Psoas muscle (tissue), 8 donors: ENCODE data around the gene BARHL2. TPM values are rescaled to one million over a fixed set of nuclear protein-coding genes. Genes with fewer than 3 reads are reported as not detected.

Experiments
- ATAC-seq, 4 donors: fragments of 200-7000 bp; cut with Tn5 transposase; one replicate each; pipeline ENCODE4 v1.9.1; 2020; ENCODE audit warnings: moderate library complexity in 3 of 4, mild to moderate bottlenecking in 2 of 4
- DNase-seq, 2 donors: peaks; one replicate each; pipeline ENCODE4 v3.0.0-alpha.2; 2020
- H3K27ac ChIP-seq: fragments of 200-600 bp; one replicate; pipeline ENCODE4 v1.8.0; 2022
- H3K27me3 ChIP-seq, 3 donors: fragments of 200-600 bp in 1 of 3; one replicate each; pipeline versions ENCODE4 v1.6.1 to v1.8.0; 2013 to 2022; ENCODE audit warnings: low read length in 2 of 3, mild to moderate bottlenecking in 2 of 3, moderate library complexity in 1 of 3; ENCODE audit not compliant: insufficient read depth in 3 of 3
- H3K36me3 ChIP-seq, 2 donors: fragments of 200-600 bp in 1 of 2; one replicate each; pipeline versions ENCODE4 v1.6.1 to v1.8.0; 2013 to 2022; ENCODE audit warnings: low read depth in 1 of 2, mild to moderate bottlenecking in 1 of 2, moderate library complexity in 1 of 2; ENCODE audit not compliant: insufficient read depth in 1 of 2
- H3K4me1 ChIP-seq: fragments of 200-600 bp; one replicate; pipeline ENCODE4 v1.8.0; 2022
- H3K4me3 ChIP-seq: fragments of 200-600 bp; one replicate; pipeline ENCODE4 v1.8.0; 2022; ENCODE audit warnings: mild to moderate bottlenecking
- H3K9me3 ChIP-seq: fragments of 200-600 bp; one replicate; pipeline ENCODE4 v1.8.0; 2022
- WGBS, 3 donors: extraction: QIAGEN DNeasy Blood & Tissue Kit; methylation state at CpG; one replicate each; pipeline versions ENCODE4 v1.1.6 to v1.1.7; 2013; 5-methylcytosine and 5-hydroxymethylcytosine counted together
- intact Hi-C, 2 donors: fragments of 100-400 bp; cut with DNase I; formaldehyde crosslinking; loops; one replicate each; pipeline versions ENCODE4 v1.11.0 to v1.14.2; 2022
- polyA plus RNA-seq, 3 donors: library from polyadenylated mRNA; stranded (reverse); fragments of 200-250 nt; gene quantifications; one replicate each; pipeline ENCODE4 v1.2.3, GENCODE V29; 2013
- total RNA-seq, 4 donors: library from RNA; stranded (reverse); fragmentation: NEBNext Ultra II Directional in 2 of 4; extraction: Animal tissue kit (Norgen Biotek cat#: 25700) in 2 of 4; gene quantifications; one replicate each; pipeline versions ENCODE4 v1.2.1 to v1.2.4, GENCODE V29; 2021 to 2023
- TF ChIP-seq, protein P1 (sequence below): fragments of 200-600 bp; IDR thresholded peaks from one replicate; pipeline ENCODE4 v1.8.0; 2022; ENCODE audit warnings: antibody characterized with exemption
- donor health status: healthy with polysubstance abuse.
- donor health status: DM: no; HTN: no; CAD: no; lungs with moderate emphysema.
- donor health status: Bipolar disorder and iron deficiency.
- donor health status: healthy.
- donor health status: DM: yes; HTN: yes; CAD: no.
- donor health status: DM: no; HTN: no; CAD: no.
- donor health status: DM: no; HTN: no; CAD: no.
- donor health status: DM: yes; HTN: yes; CAD: no.

BARHL2 gene
- total and polyA plus RNA-seq, 7 donors = not detected

DNA sequence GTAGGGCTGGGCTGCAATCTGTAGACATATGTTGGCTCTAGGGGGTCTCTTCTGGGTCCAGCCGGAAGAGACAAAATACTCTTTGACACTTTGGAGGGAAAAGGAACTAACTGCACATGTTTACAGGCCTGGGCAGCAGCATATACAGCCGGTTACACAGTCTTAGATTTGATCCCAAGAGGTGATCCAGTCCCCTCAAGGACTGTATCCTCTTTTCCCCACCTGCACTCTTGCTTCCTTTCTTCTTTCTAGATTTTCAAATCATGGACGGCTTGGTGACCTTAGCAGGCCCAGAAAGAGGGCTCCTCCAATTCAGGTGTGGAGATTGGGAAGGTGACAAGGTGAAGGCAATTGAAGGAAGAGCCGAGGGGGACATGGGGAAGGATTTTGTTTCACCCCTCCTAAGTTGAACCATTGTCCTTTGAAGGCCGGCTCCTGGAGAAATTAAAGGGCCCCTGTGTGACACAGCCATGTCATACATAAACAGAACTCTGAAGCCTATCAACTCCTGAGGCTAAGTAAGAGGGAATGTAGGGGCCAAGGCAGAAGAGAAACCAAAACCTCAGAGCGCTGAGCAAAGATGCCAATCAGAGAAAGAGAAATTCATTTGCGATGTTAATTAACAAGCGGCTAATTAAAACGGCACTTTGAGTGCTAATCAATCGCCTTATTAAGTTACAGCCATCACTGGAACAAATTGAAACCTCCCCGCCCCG is 5.9 kb upstream of the BARHL2 start:
- H3K9me3 ChIP-seq = no peaks in the 10 kb centered on the region
- peak overlapping the region; percentile 45 for H3K4me3 ChIP-seq
- DNase-seq (no peak), ATAC-seq (no peak)
- no peaks in the 10 kb centered on the region for H3K36me3 ChIP-seq
- WGBS, 3 donors = 19 to 32% (median 31%) methylated on average over 12 of the region's 12 CpGs
- H3K27ac ChIP-seq = no peak overlapping the region
- intact Hi-C loops = loop anchor here in 1 of 2 donors (5.0 to 10.0 kb wide), 2 partner anchors 239 to 442 kb away; no protein-coding TSS in a partner anchor
- TF ChIP-seq, protein P1, sequence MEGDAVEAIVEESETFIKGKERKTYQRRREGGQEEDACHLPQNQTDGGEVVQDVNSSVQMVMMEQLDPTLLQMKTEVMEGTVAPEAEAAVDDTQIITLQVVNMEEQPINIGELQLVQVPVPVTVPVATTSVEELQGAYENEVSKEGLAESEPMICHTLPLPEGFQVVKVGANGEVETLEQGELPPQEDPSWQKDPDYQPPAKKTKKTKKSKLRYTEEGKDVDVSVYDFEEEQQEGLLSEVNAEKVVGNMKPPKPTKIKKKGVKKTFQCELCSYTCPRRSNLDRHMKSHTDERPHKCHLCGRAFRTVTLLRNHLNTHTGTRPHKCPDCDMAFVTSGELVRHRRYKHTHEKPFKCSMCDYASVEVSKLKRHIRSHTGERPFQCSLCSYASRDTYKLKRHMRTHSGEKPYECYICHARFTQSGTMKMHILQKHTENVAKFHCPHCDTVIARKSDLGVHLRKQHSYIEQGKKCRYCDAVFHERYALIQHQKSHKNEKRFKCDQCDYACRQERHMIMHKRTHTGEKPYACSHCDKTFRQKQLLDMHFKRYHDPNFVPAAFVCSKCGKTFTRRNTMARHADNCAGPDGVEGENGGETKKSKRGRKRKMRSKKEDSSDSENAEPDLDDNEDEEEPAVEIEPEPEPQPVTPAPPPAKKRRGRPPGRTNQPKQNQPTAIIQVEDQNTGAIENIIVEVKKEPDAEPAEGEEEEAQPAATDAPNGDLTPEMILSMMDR = no peak
- H3K27me3 ChIP-seq = peaks cover 2 to 100% (median 80%) of the 10 kb centered on the region in 3 donors
- peaks cover 28% of the 10 kb centered on the region for H3K4me1 ChIP-seq

DNA sequence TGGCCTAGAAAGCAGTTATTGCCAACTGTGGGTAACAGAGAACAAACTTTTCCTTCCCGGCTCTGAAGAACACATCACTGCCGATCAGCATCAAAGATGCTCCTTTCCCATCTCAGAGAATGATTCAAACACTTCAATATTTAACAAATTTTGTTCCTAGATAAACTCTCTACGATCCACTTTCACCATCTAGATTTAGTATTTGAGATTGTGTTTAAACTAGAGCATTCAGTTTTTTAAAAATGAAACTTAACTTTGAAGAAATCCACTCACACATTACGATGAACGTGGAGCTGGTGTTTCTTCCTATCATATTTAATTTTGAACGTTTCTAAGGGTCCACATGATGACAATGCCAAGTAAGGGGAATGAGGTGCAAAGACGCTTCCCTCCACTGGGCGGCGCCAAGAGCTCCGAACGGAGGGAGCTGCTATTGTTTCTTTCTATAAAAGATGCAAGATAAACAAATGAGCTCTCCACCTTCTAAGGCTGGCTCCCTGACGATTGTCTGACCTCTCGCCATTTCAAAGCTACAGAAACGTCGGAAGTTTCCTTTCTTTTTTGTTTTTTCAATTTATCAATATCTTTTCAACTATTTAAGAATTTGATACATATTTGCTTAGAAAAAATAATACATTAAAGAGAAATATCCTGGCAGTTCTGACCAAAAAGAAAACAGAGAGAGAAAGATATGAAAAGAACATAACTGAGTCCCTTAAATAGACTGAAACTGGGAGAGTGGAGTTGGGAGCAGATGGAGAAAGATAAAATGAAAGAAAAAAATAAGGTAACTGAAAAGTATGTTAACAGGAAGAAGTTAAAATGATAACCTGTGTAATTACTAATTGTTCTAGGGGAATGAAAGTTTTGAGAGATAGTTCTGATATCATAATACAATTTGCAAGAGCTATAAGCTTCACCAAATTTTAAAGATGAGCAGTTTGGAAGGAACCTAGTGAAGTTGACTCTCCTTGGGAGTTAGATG is 4.4 kb upstream of the BARHL2 start:
- no peak for DNase-seq
- Histone ChIP-seq H3K9me3 (no peaks in the 10 kb centered on the region), H3K4me3 (no peak overlapping the region), H3K36me3 (no peaks in the 10 kb centered on the region), H3K27ac (no peak overlapping the region), H3K4me1 (peaks cover 29% of the 10 kb centered on the region), H3K27me3 (peaks cover 2 to 97% (median 81%) of the 10 kb centered on the region in 3 donors)
- intact Hi-C loops = loop anchor here in 1 of 2 donors (5.0 to 10.0 kb wide), 2 partner anchors 241 to 443 kb away; no protein-coding TSS in a partner anchor
- 11 to 14% (median 13%) methylated on average over 15 of the region's 15 CpGs for WGBS, 3 donors
- TF ChIP-seq, protein P1 = peak; percentile 68
- no peak for ATAC-seq

DNA sequence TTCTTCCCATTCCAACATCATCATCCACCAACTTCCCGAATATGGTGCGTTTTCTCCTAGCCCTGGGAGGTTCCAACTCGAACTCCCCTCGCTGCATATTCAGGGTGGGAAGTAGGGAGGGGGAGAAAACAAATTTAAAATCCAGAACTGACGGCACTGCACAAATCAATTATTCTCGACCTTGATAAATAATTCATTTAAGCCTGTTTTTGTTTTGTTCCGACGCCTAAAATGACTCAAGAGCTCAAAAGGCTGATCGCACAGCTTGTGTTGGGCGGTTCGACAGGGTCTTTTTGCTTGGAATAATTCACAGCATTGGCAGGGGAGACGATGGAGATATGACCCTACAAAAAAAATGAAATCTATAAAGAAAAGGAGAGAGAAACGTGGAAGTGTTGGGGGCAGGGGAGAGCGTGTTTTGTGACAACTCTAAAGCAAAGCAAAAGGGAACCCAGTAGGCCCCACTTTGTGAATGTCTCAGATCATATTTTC is 3.1 kb upstream of the BARHL2 start:
- ATAC-seq = no peak
- 23 to 35% (median 33%) methylated on average over 14 of the region's 14 CpGs for WGBS, 3 donors
- no peaks in the 10 kb centered on the region for H3K36me3 ChIP-seq
- H3K9me3 ChIP-seq = no peaks in the 10 kb centered on the region
- TF ChIP-seq, protein P1 = no peak
- H3K4me3 ChIP-seq = no peak overlapping the region
- peaks cover 20% of the 10 kb centered on the region for H3K4me1 ChIP-seq
- no peak for DNase-seq
- H3K27me3 ChIP-seq = peaks cover 2 to 97% (median 75%) of the 10 kb centered on the region in 3 donors
- no peak overlapping the region for H3K27ac ChIP-seq
- intact Hi-C loops = loop anchor here in 1 of 2 donors (5.0 to 10.0 kb wide), 2 partner anchors 242 to 445 kb away; no protein-coding TSS in a partner anchor

DNA sequence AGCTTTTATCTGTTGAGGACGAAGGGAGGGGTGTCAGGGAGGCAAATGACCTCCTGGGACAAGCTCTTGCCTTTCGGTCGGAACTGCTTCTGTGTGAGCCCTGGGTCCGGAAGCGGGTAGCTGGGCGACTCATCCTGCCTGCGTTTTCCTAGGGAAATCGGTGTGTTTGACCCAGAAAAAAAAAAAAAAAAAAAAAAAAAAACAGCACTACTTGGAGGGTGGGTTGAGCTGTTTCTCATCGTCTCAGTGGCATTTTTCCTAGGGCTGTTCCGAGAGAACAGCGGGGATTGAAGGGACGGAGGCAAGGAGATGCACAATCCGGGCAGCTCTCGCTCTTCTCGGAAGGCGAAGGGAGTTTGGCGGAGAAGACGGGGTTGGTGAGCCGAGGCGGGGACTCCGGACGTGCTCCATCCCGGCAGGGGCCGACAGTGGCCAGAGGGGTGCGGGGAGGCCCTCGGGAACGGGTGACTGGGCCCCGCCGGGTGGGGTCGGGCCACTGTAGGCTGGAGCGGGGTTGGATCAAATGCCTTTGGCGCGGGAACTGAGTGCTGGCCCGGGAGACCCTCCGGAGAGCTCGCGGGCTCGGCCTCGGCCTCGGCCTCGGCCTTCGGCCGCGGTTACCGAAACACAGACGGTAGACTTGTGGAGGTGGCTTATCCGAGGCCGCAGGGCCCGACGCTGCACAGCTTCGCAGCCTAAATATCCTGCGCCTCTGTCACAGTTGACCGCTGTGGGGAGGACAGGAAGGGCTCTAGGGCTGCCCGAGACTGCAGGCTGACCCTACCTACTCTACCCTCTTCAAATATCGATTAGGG is 2.4 kb upstream of the BARHL2 start:
- H3K36me3 ChIP-seq = no peaks in the 10 kb centered on the region
- H3K9me3 ChIP-seq = no peaks in the 10 kb centered on the region
- H3K4me3 ChIP-seq = no peak overlapping the region
- H3K4me1 ChIP-seq = peaks cover 15% of the 10 kb centered on the region
- intact Hi-C loops = loop anchor here (5.0 to 10.0 kb wide), 4 partner anchors 135 to 445 kb away; no protein-coding TSS in a partner anchor
- no peak for DNase-seq
- no peak overlapping the region for H3K27ac ChIP-seq
- TF ChIP-seq, protein P1 = no peak
- H3K27me3 ChIP-seq = peaks cover 2 to 97% (median 70%) of the 10 kb centered on the region in 3 donors
- 7 to 13% (median 9%) methylated on average over 45 to 55 of the region's 55 CpGs for WGBS, 3 donors
- ATAC-seq = no peak
